WERI-Rb-1 (cell line): Measurements from ENCODE around the gene KCNJ14.
A peak's percentile ranks its signal among the peaks of the same experiment; 100 is the strongest.

Source experiments
- DNase-seq: peaks from one replicate; pipeline ENCODE4 v3.0.0-alpha.2; 2020
- H3K27ac ChIP-seq: fragments of 250-450 bp; sonication (Bioruptor Pico); 2 replicates; pipeline ENCODE4 v1.5.1; 2020; ENCODE audit warnings: mild to moderate bottlenecking, moderate library complexity
- H3K27me3 ChIP-seq: fragments of 250-450 bp; sonication (Bioruptor Pico); 2 replicates; pipeline ENCODE4 v1.5.1; 2021; ENCODE audit warnings: mild to moderate bottlenecking, low read depth, moderate library complexity; ENCODE audit not compliant: insufficient read depth, severe bottlenecking
- H3K36me3 ChIP-seq: fragments of 250-450 bp; sonication (Bioruptor Pico); 2 replicates; pipeline ENCODE4 v1.5.1; 2020; ENCODE audit warnings: mild to moderate bottlenecking, moderate library complexity
- H3K4me3 ChIP-seq: 2 replicates; pipeline ENCODE4 v1.5.1; 2011; ENCODE audit warnings: low read depth, mild to moderate bottlenecking, control low read depth, low read length
- H3K9me3 ChIP-seq: fragments of 250-450 bp; sonication (Bioruptor Pico); 2 replicates; pipeline ENCODE4 v1.5.1; 2021; ENCODE audit warnings: mild to moderate bottlenecking, moderate library complexity; ENCODE audit not compliant: severe bottlenecking
- TF ChIP-seq, protein P1 (sequence below): IDR thresholded peaks from 2 replicates; pipeline ENCODE4 v1.5.1; 2011; ENCODE audit warnings: low read depth, mild to moderate bottlenecking, control low read depth, inconsistent platforms, low read length

Gene KCNJ14

DNA sequence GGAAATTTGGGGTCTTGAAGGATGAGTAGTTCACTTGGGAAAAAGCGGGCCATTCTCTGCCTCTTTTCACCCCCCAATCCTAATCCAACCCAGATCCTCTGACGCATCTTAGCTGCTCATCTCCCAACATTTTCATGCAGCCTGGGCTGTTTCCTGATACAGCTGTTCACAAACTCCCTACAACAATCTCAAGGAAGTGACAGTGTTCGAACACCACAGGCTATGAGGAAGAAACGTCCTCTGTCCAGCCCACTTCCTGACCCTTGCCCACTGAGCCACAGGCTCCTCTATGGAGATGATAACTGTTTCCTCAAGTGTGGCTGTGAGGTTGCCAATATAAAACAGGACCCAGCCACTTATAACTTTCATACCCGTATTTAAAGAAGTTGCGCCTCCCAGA, 40.0 kb downstream of the KCNJ14 start:
- no peak for DNase-seq
- H3K27me3 ChIP-seq: peaks cover 7% of the 10 kb centered on the region
- TF ChIP-seq, protein P1, sequence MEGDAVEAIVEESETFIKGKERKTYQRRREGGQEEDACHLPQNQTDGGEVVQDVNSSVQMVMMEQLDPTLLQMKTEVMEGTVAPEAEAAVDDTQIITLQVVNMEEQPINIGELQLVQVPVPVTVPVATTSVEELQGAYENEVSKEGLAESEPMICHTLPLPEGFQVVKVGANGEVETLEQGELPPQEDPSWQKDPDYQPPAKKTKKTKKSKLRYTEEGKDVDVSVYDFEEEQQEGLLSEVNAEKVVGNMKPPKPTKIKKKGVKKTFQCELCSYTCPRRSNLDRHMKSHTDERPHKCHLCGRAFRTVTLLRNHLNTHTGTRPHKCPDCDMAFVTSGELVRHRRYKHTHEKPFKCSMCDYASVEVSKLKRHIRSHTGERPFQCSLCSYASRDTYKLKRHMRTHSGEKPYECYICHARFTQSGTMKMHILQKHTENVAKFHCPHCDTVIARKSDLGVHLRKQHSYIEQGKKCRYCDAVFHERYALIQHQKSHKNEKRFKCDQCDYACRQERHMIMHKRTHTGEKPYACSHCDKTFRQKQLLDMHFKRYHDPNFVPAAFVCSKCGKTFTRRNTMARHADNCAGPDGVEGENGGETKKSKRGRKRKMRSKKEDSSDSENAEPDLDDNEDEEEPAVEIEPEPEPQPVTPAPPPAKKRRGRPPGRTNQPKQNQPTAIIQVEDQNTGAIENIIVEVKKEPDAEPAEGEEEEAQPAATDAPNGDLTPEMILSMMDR: no peak
- H3K36me3 ChIP-seq: no peaks in the 10 kb centered on the region
- no peak overlapping the region for H3K27ac ChIP-seq
- no peak overlapping the region for H3K4me3 ChIP-seq
- H3K9me3 ChIP-seq: no peaks in the 10 kb centered on the region

DNA sequence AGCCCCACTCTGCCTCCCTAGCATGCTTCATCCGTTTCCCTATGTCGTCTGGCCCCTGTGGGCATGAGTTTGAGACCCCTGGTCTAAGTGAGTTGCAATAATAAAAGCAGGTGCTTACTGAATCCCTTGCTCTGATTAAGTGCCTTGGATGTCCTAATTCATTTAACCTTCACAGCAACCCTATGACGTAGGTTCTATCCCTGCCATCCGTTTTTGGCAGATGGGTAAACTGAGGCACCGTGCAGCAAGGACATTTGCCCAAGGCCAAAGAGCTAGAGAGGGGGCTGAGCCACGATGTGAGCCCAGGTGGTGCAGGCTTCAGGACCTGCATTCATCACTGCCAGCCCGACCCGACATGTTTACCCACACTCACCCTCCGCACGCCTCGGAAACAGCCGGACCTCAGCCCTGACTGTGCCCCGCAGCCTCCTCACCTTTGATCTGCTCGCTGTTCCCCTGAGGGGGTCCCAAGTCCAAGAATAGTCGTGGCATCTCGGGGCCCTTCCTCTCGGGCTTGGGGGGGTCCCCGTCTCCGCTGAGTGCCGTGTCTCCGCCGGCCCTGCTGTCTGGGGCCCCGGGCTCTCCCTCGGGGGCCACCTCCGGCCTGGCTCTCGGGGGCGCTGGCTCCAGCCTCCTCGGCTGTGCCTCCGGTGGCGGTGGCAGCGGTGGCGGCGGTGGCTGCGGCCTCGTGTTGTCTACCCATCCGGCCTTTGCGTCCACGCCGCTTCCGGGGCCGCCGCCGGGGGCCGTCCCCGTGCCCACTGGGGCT, 41.8 kb downstream of the KCNJ14 start:
- Histone ChIP-seq H3K4me3 (no peak overlapping the region), H3K36me3 (no peaks in the 10 kb centered on the region), H3K27ac (no peak overlapping the region), H3K9me3 (no peaks in the 10 kb centered on the region), H3K27me3 (peaks cover 3% of the 10 kb centered on the region)
- TF ChIP-seq, protein P1: no peak
- DNase-seq: no peak

DNA sequence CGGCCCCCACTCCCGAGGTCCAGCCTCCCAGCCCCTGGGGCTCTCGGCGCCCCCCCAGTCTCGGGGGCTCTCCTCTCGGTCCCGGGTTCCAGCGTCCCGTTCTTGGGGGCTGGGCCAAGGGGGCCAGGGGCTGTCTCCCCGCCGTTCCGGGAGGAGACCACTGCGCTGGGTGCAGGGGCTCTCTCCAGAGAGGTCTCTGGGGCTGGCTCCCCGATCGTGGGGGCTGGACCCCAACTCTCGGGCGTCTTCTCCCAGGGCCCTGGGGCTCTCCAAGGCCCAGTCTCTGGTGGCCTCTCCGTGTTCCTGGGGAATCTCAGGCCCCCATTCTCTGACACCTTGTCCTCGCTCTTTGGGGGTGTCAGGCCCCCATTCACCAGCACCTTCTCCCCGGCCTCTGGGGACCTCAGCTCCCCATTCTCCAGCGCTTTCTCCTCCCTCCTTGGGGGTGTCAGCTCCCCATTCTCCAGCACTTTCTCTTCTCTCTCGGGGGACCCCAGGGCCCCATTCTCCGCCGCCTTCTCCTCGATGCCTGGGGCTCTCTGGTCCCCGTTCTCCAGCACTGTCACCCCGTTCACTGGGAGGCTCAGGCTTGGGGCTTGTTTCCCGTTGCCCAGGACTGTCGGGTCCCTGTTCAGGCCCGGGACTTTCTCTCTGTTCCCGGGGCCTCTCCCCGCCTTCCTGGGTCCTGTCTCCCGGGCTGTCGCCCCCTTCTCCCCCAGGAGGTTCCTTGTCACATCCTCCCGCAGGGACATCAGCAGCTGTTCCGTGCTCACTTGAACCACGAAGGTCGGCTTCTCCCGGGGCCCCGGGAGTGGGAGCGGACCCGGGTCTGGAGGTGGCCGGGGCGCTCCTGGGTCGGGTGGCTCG, 42.6 kb downstream of the KCNJ14 start:
- H3K27me3 ChIP-seq: peaks cover 3% of the 10 kb centered on the region
- H3K9me3 ChIP-seq: no peaks in the 10 kb centered on the region
- H3K36me3 ChIP-seq: no peaks in the 10 kb centered on the region
- H3K27ac ChIP-seq: no peak overlapping the region
- TF ChIP-seq, protein P1: no peak
- DNase-seq: no peak
- H3K4me3 ChIP-seq: no peak overlapping the region

DNA sequence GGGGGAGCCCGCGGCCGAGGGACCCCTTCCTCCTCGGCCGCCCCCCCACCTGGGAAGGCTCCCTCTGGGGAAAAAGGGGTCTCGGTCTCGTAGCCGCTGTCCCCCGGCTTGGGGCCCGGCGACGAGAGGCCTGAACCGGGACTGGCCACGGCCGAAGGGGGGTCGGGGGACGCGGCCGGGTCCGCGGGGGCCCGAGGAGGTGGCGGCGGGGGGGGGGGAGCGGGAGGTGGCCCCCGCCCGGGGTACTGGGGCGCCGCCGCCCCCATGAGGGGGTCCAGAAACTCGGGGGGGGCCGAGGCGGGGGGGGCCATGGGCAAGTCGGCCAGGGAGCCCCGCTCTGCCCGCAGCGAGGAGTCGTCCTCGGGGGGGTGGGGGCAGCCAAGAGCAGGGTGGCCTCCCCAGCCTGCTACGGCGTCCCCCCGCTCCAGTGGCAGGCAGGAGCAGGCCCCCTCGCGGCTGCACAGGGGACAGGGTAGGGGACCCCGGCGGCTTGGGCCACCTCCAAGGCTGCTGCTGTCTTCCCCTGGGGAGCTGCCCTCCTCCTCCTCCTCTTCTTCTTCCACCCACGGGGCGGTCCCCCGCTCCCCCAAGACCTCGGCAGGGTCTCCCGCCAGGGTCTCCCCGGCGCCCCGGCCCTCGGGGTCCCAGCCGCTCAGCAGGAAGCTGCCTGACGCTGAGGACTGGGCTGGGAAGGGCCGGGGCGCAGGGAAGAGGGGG, 43.4 kb downstream of the KCNJ14 start:
- no peak for DNase-seq
- Histone ChIP-seq H3K36me3 (no peaks in the 10 kb centered on the region), H3K27me3 (peaks cover 3% of the 10 kb centered on the region), H3K4me3 (peak overlapping the region; percentile 38), H3K27ac (no peak overlapping the region), H3K9me3 (no peaks in the 10 kb centered on the region)
- TF ChIP-seq, protein P1: peak; percentile 58

DNA sequence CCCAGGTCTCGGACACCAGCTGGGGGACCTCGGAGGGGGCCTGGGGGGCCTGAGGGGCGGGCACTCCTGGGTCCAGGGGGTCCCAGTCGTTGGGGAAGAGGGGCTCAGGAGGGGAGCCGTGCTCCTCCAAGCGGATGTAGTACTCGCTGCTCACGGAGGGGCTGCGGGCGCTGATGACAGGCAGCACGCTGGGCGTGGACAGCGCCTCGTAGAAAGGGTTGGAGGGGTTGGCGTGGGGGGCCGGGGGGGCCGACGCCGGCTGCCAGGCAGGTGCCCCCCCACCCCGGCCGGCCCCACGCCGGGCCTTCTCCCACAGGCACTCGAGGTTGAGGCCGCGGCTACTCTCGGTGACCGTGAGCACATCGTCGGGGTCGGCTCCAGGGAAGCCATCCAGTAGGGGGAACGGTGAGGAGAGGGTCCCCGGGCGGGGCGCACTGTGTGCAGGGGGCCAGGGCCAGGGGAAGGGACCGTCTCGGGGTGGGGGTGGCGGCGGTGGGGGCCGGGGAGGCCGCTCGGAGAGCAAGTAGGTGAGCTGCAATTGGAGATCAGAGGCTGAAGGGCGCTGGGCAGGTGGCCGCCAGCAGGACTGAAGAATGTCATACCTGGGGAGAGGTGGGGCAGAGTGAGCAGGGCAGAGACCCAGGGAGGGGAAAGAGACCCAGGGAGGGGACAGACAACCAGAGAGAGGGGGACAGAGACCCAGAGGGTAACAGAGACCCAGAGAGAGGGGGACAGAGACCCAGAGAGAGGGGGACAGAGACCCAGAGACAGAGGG, 44.1 kb downstream of the KCNJ14 start:
- Histone ChIP-seq H3K9me3 (no peaks in the 10 kb centered on the region), H3K36me3 (no peaks in the 10 kb centered on the region), H3K27ac (no peak overlapping the region), H3K27me3 (peaks cover 3% of the 10 kb centered on the region), H3K4me3 (peak overlapping the region; percentile 38)
- TF ChIP-seq, protein P1: no peak
- DNase-seq: no peak
